Measurements from ENCODE around the gene B3GNT4.

The B3GNT4 gene

DNA sequence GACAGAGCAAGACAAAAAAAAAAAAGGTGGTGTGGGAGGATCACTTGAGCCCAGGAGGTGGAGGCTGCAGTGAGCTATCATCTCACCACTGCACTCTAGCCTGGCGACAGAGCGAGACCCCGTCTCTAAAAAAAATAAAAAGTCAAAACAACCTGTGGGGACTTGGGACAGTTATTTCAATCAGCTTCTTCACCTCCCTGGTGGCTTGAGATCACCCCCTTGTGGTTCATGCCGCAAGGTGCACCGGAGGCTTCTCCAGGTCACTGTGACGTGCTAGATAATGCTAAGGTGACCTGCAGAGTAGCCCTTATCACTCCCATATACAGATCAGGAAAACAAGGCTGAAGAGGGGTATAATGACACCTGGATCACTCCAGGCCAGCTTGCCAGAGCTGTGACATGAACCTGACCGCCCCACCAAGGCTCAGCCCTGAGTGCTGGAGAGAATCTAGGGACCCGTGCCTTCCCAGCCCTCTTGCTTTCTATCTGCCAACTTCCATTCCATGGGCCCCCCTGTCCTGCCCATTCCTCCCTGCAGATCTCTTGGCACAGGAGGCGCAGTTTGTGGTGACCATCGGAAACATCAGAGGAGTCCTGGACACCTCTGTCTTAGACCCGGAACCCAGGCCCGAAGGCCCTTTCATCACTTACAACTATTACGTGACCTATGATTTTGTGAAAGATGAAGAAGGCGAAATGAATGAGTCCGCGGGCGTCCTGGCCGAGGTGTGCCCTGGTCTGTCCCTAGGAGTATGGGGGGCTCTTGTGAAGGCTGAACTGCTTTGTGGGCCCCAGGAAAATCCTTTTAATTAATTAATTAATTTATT, 12.5 kb upstream of the B3GNT4 start:
- TF ChIP-seq, protein P1, sequence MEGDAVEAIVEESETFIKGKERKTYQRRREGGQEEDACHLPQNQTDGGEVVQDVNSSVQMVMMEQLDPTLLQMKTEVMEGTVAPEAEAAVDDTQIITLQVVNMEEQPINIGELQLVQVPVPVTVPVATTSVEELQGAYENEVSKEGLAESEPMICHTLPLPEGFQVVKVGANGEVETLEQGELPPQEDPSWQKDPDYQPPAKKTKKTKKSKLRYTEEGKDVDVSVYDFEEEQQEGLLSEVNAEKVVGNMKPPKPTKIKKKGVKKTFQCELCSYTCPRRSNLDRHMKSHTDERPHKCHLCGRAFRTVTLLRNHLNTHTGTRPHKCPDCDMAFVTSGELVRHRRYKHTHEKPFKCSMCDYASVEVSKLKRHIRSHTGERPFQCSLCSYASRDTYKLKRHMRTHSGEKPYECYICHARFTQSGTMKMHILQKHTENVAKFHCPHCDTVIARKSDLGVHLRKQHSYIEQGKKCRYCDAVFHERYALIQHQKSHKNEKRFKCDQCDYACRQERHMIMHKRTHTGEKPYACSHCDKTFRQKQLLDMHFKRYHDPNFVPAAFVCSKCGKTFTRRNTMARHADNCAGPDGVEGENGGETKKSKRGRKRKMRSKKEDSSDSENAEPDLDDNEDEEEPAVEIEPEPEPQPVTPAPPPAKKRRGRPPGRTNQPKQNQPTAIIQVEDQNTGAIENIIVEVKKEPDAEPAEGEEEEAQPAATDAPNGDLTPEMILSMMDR (IDR thresholded peaks at IDR 0.05), result peak; percentile 93

DNA sequence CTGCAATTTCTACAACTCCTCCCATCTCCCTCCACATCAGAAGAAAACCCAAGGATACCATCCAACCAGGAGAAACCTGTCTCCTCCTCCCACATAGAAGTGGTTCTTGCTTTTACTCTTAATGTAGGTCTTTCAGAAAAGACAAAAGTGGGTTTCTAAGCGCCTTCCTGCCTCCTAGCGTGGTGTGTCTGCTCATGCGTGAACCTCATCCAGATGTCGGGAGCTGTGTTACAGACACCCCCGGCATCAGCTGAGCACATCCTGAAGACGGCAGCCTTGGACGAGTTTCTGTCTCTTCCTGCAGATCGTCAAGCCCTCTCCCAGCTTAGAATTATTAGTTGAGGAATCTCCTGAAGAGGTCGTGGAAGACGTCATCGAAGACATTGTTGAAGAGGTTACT, 11.1 kb upstream of the B3GNT4 start:
- TF ChIP-seq, protein P1 (IDR thresholded peaks at IDR 0.05), result no peak

DNA sequence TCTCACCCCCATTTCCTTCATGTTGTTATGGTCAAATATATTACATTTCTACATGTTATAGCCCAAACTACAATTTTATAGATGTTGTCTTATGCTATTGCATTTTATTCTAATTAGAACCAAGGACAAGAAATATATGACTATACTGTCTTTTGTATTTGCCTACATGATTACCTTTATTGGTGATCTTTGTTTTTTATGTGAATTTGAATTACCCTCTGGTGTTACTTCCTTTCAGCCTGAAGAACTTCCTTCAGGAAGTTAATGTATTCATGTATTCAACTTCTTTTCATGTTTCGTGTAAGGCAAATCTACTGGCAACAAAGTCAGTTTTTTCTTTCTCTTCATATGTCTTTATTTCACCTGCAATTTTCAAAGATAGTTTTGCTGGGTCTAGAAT, 8.7 kb upstream of the B3GNT4 start:
- TF ChIP-seq, protein P1 (IDR thresholded peaks at IDR 0.05), result no peak

DNA sequence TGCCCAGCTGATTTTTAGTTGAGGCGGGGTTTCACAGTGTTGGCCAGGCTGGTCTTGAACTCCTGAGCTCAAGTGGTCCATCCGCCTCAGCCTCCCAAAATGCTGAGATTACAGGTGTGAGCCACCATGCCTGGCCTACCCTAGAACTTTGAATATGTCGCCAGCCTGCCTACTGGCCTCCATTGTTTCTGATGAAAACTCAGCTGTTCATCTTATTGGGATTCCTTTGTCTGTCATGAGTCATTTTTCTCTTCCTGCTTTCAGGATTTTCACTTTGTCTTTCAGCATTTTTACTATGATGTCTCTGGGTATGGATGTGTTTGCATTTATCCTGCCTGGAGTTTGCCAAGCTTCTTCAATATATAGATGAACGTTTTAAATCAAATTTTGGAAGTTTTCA, 8.1 kb upstream of the B3GNT4 start:
- TF ChIP-seq, protein P1 (IDR thresholded peaks at IDR 0.05), result no peak

DNA sequence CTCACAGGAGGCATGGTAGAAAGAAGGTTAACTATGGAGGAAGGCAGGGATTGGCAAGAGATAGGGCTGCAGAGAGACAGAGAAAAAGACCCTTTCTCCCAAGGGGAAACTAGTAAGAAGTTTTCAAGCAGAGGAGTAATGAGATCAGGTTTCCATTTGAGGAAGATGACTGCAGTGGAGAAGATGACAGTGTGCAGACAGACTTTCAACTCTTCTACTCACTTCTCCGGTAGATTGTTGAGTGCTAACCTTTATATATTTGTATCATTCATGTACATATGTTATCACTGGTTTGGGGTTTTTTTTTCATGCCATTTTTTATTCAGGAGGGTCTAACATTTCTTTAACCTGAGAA, 5.9 kb upstream of the B3GNT4 start:
- TF ChIP-seq, protein P1 (IDR thresholded peaks at IDR 0.05), result no peak

DNA sequence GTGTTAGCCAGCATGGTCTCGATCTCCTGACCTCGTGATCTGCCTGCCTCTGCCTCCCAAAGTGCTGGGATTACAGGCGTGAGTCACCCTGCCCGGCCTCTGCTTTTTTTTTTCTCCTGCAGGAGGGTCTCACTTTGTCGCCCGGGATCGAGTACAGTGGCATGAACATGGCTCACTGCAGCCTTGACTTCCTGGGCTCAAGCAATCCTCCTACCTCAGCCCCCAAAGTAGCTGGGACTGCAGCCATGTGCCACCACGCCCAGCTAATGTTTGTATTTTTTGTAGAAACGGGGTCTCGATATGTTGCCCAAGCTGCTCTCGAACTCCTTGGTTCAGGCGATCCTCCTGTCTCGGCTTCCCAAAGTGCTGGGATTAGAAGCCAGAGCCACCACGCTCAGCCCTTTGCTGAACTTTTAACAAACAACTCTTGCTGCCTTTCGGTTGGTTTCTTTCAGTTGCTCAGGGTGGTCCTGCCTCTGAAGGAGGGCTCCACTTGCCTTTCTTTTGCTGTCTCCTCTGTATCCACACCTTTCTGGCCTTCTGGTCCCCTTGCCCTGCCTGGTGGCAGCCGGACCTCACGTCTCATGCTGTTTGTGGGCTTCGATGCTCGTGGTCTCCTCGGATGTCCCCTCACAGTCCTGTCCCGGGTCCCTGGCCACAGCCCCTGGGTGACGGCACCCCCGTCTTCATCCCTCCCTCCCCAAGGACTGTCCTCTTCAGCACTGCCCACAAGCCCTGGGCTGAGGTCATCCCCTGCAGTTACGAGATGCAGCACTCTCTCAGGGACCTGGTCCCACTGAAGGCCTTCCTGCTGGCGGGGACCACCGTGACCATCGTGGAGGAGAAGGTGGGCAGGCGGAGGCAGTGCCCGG, 3.8 kb upstream of the B3GNT4 start:
- TF ChIP-seq, protein P1 (IDR thresholded peaks at IDR 0.05), result no peak

DNA sequence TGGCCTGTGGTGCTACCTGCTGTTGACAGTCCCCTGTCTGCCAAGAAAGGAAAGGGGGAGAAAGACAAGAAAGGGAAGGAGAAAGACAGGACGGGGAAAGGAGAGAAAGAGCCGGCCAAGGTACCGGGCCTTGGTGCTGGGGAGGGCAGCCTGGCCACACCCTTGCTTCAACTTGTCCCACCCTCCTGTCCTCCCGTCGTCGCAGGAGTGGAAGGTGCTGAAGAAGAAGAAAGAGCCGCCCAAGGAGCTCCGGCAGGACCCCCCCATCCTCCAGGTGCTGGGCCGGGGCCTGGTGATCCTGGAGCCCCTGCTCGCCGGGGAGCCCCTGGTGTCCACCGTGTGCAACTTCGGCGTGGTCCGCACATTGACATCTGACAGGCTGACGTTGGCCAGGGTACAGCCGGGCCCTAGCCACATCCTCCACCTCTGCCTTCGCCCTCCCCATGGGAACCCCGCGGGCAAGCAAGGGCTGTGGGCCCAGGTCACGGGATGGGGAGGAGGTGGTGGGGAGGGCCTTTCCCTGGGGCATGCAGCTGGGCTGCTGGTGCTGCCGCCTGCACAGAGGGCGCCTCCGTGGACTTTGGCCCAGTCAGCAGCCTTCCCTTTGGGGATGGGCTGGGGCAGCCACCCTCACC, 2.9 kb upstream of the B3GNT4 start:
- TF ChIP-seq, protein P1 (IDR thresholded peaks at IDR 0.05), result no peak

Measured in LNCAP (cell line).